NCI-H460 (cell line): ENCODE measurements around the gene HDAC2. TPM values are rescaled to one million over a fixed set of nuclear protein-coding genes. Genes with fewer than 3 reads are reported as not detected.

Experiments
- total RNA-seq: library from RNA; depleted of rRNA; stranded (reverse); fragments of >200 nt; shearing (Covaris generic); gene quantifications from 2 replicates; pipeline ENCODE4 v1.2.3, GENCODE V29; 2014; rRNA removed

Gene HDAC2
- total RNA-seq, 1 experiment from 2014 or later, result 68.6 TPM

Other genes with a start within 250 kb of the HDAC2 start
- 10.1 and 11.1 TPM in 2 replicates for gene MARCKS, start 113.8 kb downstream of the HDAC2 start, total RNA-seq